ENCODE measurements around the gene NUP205. TPM values are rescaled to one million over a fixed set of nuclear protein-coding genes. Genes with fewer than 3 reads are reported as not detected.

NUP205 gene, protein sequence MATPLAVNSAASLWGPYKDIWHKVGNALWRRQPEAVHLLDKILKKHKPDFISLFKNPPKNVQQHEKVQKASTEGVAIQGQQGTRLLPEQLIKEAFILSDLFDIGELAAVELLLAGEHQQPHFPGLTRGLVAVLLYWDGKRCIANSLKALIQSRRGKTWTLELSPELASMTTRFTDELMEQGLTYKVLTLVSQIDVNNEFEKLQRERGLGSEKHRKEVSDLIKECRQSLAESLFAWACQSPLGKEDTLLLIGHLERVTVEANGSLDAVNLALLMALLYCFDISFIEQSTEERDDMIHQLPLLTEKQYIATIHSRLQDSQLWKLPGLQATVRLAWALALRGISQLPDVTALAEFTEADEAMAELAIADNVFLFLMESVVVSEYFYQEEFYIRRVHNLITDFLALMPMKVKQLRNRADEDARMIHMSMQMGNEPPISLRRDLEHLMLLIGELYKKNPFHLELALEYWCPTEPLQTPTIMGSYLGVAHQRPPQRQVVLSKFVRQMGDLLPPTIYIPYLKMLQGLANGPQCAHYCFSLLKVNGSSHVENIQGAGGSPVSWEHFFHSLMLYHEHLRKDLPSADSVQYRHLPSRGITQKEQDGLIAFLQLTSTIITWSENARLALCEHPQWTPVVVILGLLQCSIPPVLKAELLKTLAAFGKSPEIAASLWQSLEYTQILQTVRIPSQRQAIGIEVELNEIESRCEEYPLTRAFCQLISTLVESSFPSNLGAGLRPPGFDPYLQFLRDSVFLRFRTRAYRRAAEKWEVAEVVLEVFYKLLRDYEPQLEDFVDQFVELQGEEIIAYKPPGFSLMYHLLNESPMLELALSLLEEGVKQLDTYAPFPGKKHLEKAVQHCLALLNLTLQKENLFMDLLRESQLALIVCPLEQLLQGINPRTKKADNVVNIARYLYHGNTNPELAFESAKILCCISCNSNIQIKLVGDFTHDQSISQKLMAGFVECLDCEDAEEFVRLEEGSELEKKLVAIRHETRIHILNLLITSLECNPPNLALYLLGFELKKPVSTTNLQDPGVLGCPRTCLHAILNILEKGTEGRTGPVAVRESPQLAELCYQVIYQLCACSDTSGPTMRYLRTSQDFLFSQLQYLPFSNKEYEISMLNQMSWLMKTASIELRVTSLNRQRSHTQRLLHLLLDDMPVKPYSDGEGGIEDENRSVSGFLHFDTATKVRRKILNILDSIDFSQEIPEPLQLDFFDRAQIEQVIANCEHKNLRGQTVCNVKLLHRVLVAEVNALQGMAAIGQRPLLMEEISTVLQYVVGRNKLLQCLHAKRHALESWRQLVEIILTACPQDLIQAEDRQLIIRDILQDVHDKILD (N-terminal part only)
- total RNA-seq = 43.4 and 44.6 TPM in 2 replicates
- polyA plus RNA-seq = 15.2 and 15.3 TPM in 2 replicates

DNA sequence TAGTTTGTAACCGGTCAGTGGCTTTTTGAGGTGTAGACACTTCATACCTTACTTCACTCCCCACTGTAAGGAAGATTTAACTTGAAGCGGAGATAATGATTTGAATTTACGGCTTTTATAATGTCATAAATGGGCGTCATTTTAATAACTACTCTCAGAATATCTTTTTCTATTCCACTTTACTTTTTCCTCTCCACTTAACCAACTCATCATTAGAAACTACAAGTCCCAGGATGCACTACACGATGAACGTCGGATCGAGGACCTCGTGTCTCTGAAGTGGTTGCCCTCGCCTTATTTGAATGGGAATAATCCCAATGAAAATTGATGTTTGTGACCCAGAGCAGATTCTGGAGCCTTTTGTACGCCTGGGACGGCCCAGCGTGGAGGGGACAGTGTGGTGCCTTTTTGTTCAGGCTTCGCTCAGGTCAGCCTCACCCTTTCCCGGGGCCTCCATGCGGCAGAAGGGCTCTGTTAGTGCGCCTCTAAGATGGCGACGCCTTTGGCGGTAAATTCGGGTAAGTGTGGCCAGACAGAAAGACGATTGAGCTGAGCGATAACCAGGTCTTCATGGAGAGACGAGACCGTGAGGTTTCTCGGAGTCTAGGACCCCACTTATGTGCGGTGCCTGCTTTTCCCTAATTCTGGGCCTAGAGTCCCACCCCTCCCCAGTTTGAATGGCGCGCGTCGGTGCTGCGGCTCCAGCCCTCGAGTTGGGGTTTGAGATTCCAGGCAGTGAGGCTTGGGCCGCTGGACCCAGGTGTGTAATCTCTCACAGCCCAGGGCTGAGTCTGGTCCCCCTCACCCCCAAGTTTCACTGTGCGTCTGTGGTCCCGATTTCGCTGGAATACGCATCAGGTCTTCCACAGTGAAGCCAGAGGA is at the start of gene NUP205:
Gene NUP205 (plus strand): TSS at position 463 of the 882 bp plus-strand sequence. CDS start 28 bp downstream, at position 491.
- peak; percentile 73 for DNase-seq (ENCODE audit: low spot score)
- Histone ChIP-seq H3K9me3 (ENCODE audit: low read depth) (no peaks in the 10 kb centered on the region), H3K4me1 (ENCODE audit: insufficient read depth) (peaks cover 5% of the 10 kb centered on the region), H3K27me3 (no peaks in the 10 kb centered on the region), H3K9me2 (replicated peaks; ENCODE audit: insufficient read depth) (no peaks in the 10 kb centered on the region), H4K20me1 (ENCODE audit: insufficient read depth, poor library complexity, severe bottlenecking) (no peaks in the 10 kb centered on the region), H3K36me3 (replicated peaks; ENCODE audit: insufficient read depth, low read depth) (no peaks in the 10 kb centered on the region), H3K79me2 (peaks cover 39% of the 10 kb centered on the region), H3K27ac (peak within 1 kb of the TSS; percentile 87), H3K4me3 (peak within 1 kb of the TSS; percentile 63), H2AFZ (peak within 1 kb of the TSS; percentile 72), H3K4me2 (peak within 1 kb of the TSS; percentile 87)
- WGBS (ENCODE audit: low lambda C conversion rate, missing lambda C conversion rate) = 3% methylated on average over 36 of the region's 38 CpGs
- TF ChIP-seq EZH2phosphoT487 (IDR thresholded peaks at IDR 0.05; ENCODE audit: low read depth, severe bottlenecking, unreplicated experiment) (no peak), EZH2 (IDR thresholded peaks at IDR 0.05; ENCODE audit: borderline replicate concordance) (no peak)
- TF ChIP-seq, protein P1, sequence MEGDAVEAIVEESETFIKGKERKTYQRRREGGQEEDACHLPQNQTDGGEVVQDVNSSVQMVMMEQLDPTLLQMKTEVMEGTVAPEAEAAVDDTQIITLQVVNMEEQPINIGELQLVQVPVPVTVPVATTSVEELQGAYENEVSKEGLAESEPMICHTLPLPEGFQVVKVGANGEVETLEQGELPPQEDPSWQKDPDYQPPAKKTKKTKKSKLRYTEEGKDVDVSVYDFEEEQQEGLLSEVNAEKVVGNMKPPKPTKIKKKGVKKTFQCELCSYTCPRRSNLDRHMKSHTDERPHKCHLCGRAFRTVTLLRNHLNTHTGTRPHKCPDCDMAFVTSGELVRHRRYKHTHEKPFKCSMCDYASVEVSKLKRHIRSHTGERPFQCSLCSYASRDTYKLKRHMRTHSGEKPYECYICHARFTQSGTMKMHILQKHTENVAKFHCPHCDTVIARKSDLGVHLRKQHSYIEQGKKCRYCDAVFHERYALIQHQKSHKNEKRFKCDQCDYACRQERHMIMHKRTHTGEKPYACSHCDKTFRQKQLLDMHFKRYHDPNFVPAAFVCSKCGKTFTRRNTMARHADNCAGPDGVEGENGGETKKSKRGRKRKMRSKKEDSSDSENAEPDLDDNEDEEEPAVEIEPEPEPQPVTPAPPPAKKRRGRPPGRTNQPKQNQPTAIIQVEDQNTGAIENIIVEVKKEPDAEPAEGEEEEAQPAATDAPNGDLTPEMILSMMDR (IDR thresholded peaks at IDR 0.05; ENCODE audit: poor library complexity) = no peak

GRCh38 chr7:135508883-135509588 is 48.7 kb upstream of the NUP205 start:
- DNase-seq (ENCODE audit: low spot score) = peak; percentile 39
- H3K27me3 ChIP-seq = no peaks in the 10 kb centered on the region
- peaks cover 30% of the 10 kb centered on the region for H4K20me1 ChIP-seq (ENCODE audit: insufficient read depth, poor library complexity, severe bottlenecking)
- H3K79me2 ChIP-seq = peaks cover 51% of the 10 kb centered on the region
- peaks cover 16% of the 10 kb centered on the region for H3K4me1 ChIP-seq (ENCODE audit: insufficient read depth)
- peak overlapping the region; percentile 96 for H3K27ac ChIP-seq
- H3K4me2 ChIP-seq = peak overlapping the region; percentile 72
- peak overlapping the region; percentile 90 for H3K4me3 ChIP-seq
- H2AFZ ChIP-seq = peak overlapping the region; percentile 88
- H3K9me2 ChIP-seq (replicated peaks; ENCODE audit: insufficient read depth) = no peaks in the 10 kb centered on the region
- TF ChIP-seq, protein P1 (IDR thresholded peaks at IDR 0.05; ENCODE audit: poor library complexity) = no peak
- no peak for TF ChIP-seq EZH2phosphoT487 (IDR thresholded peaks at IDR 0.05; ENCODE audit: low read depth, severe bottlenecking, unreplicated experiment)
- TF ChIP-seq EZH2 (IDR thresholded peaks at IDR 0.05; ENCODE audit: borderline replicate concordance) = no peak
- no peaks in the 10 kb centered on the region for H3K9me3 ChIP-seq (ENCODE audit: low read depth)
- WGBS (ENCODE audit: low lambda C conversion rate, missing lambda C conversion rate) = 2% methylated on average over 17 of the region's 17 CpGs
- H3K36me3 ChIP-seq (replicated peaks; ENCODE audit: insufficient read depth, low read depth) = no peaks in the 10 kb centered on the region

All from hepatocyte (in vitro differentiated cells).